GM12878 (cell line): Measurements from ENCODE around the gene UNC13B. TPM values are rescaled to one million over a fixed set of nuclear protein-coding genes. Genes with fewer than 3 reads are reported as not detected.

ENCODE experiments used
- ATAC-seq: fragments of 200-7000 bp; cut with Tn5 transposase; 3 replicates; pipeline ENCODE4 v1.9.1; 2020; ENCODE audit warnings: mild to moderate bottlenecking, moderate library complexity
- BruUV-seq: library from RNA; stranded (reverse); fragments of 400-500 nt; replicated peaks from 2 replicates; lab custom pipeline; 2021; lab: Mats Ljungman, UMichigan
- CTCF ChIA-PET: fragments of 300-600 bp; sonication (Branson Sonifier 250); formaldehyde crosslinking; extraction: SDS; loops from one replicate; lab custom pipeline; 2021; ENCODE audit warnings: inconsistent platforms; lab: Yijun Ruan, JAX
- POLR2A ChIA-PET: fragments of 350-600 bp; formaldehyde crosslinking; extraction: SDS; loops from one replicate; lab custom pipeline; 2021; ENCODE audit warnings: inconsistent platforms; lab: Charles Lee
- RAD21 ChIA-PET: fragments of 300-600 bp; sonication (Branson Sonifier 250); formaldehyde crosslinking; loops from one replicate; lab custom pipeline; 2023; ENCODE audit warnings: antibody characterized with exemption; ENCODE audit not compliant: unreplicated experiment; lab: Charles Lee
- SMC1A ChIA-PET: fragments of 300-600 bp; sonication (Branson Sonifier 250); formaldehyde crosslinking; loops from one replicate; lab custom pipeline; 2023; ENCODE audit not compliant: unreplicated experiment, uncharacterized antibody; lab: Charles Lee
- DNase-seq: peaks from one replicate; pipeline ENCODE4 v3.0.0-alpha.2; 2011; ENCODE audit warnings: low read depth, low spot score
- FAIRE-seq: peaks from 3 replicates; lab custom pipeline; 2011; peaks lifted over from hg19 to GRCh38; lab: Jason Lieb, UNC
- H2AFZ ChIP-seq: 2 replicates; pipeline ENCODE4 v1.6.0; 2011; ENCODE audit warnings: low read depth, low read length, control low read depth; ENCODE audit not compliant: control insufficient read depth
- H3K27ac ChIP-seq: 2 replicates; pipeline ENCODE4 v1.5.1; 2011; ENCODE audit warnings: control low read depth; ENCODE audit not compliant: control insufficient read depth, insufficient read depth
- H3K27me3 ChIP-seq, 2 experiments: replicated peaks in 1 of 2; 2 replicates each; pipeline versions ENCODE4 v1.6.0 to v1.6.1; 2011; ENCODE audit warnings: low read length in 1 of 2; ENCODE audit not compliant: control insufficient read depth in 2 of 2, insufficient read depth in 2 of 2
- H3K36me3 ChIP-seq, 2 experiments: 2 replicates each; pipeline ENCODE4 v1.5.1; 2011; ENCODE audit warnings: low read length in 1 of 2; ENCODE audit not compliant: control insufficient read depth in 2 of 2, insufficient read depth in 2 of 2
- H3K4me1 ChIP-seq: 2 replicates; pipeline ENCODE4 v1.6.1; 2011; ENCODE audit warnings: mild to moderate bottlenecking, low read length, moderate library complexity, mixed read lengths; ENCODE audit not compliant: control insufficient read depth, insufficient read depth
- H3K4me2 ChIP-seq: 2 replicates; pipeline ENCODE4 v1.6.0; 2011; ENCODE audit warnings: control low read depth; ENCODE audit not compliant: control insufficient read depth, insufficient read depth
- H3K4me3 ChIP-seq: fragments of 200-600 bp; sonication (generic); 2 replicates; pipeline ENCODE4 v1.5.1; 2016
- H3K79me2 ChIP-seq: 2 replicates; pipeline ENCODE4 v1.6.0; 2011; ENCODE audit warnings: low read length; ENCODE audit not compliant: control insufficient read depth, insufficient read depth
- H3K9ac ChIP-seq: 2 replicates; pipeline ENCODE4 v1.8.0; 2011; ENCODE audit warnings: low read length, control low read depth, mixed read lengths; ENCODE audit not compliant: control insufficient read depth, insufficient read depth
- H3K9me3 ChIP-seq: replicated peaks from 3 replicates; pipeline ENCODE4 v1.5.1; 2011; ENCODE audit warnings: mild to moderate bottlenecking, low read length; ENCODE audit not compliant: control insufficient read depth, insufficient read depth
- H4K20me1 ChIP-seq: 2 replicates; pipeline ENCODE4 v1.6.0; 2011; ENCODE audit not compliant: control insufficient read depth, insufficient read depth
- NBN ChIP-seq: fragments of 450-650 bp; IDR thresholded peaks from 2 replicates; pipeline ENCODE4 v1.6.1; 2016
- TCF3 ChIP-seq: IDR thresholded peaks from 2 replicates; pipeline ENCODE4 v1.6.1; 2012; ENCODE audit warnings: low read depth, mild to moderate bottlenecking, low read length, borderline replicate concordance; ENCODE audit not compliant: insufficient read depth
- TCF7 ChIP-seq: IDR thresholded peaks from 2 replicates; pipeline ENCODE4 v1.6.1; 2014; ENCODE audit warnings: antibody characterized with exemption, borderline replicate concordance
- WGBS: methylation state at CpG from one replicate; pipeline ENCODE4 v1.1.6; 2016; ENCODE audit warnings: low lambda C conversion rate; ENCODE audit not compliant: insufficient replicate concordance, insufficient coverage; ENCODE audit errors: missing lambda C conversion rate; 5-methylcytosine and 5-hydroxymethylcytosine counted together
- in situ Hi-C: fragments of 300-500 bp; cut with MboI; formaldehyde crosslinking; loops from 9 replicates; pipeline ENCODE4 v1.14.3; 2018; ENCODE audit warnings: mixed read lengths
- intact Hi-C: fragments of 100-400 bp; cut with micrococcal nuclease; formaldehyde crosslinking; loops from one replicate; pipeline ENCODE4 v1.14.2; 2022; ENCODE audit not compliant: unreplicated experiment
- polyA plus RNA-seq, 11 experiments: library from polyadenylated mRNA; depleted of rRNA in 4 of 11; unstranded in 6 of 11; stranded (reverse) in 5 of 11; fragments of >200 nt; fragmentation: Nextera tagmentation in 4 of 11; fragmentation: Illumina TruSeq in 1 of 11; extraction: Ambion mirVana in 4 of 11; extraction: Trizol in 1 of 11; gene quantifications; 1 replicate in 1 of 11; 2 replicates in 10 of 11; pipeline versions ENCODE4 v1.2.1 to v1.2.3, GENCODE V29; 2011 to 2016; ENCODE audit warnings: inconsistent platforms in 2 of 11, missing spikeins in 2 of 11, low read depth in 1 of 11
- total RNA-seq, 4 experiments: library from RNA; depleted of rRNA in 3 of 4; stranded (reverse); fragments of >200 nt in 3 of 4; fragmentation: Illumina TruSeq in 1 of 4; extraction: Trizol in 1 of 4; gene quantifications; 2 replicates each; pipeline versions ENCODE4 v1.2.1 to v1.2.3, GENCODE V29; 2013 to 2021
- TF ChIP-seq, protein P1 (sequence below): fragments of 450-650 bp; IDR thresholded peaks from 2 replicates; pipeline ENCODE4 v1.6.1; 2018; ENCODE audit warnings: mild to moderate bottlenecking, low read depth, moderate library complexity; ENCODE audit not compliant: partially characterized antibody

UNC13B gene
- total and polyA plus RNA-seq, 10 of the 15 experiments (the other 5 are each of a cell fraction or from before 2014, with no cell fraction given), result under 0.01 to 0.42 (median 0.06) TPM; not detected in 4

DNA sequence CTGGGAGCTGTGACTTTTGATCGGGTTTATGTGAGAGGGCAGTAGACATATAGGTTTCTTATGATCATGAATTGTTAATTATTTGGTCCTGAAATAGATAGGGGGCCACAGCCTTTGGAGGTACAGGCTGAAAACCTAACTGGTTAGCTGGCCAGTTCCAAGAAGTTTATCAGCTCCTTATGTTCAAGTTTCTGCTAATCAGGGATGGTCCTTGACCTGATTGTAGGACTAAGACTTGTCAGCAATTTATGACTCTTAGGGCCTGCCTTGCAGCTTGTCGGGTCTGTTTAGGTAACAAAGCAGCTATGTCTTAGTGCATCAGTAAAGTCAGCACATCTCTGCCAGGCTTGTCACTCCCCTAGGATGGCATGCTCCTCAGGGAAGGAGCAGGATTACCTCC lies 176.3 kb downstream of the UNC13B start (continued):
- TF ChIP-seq, protein P1, sequence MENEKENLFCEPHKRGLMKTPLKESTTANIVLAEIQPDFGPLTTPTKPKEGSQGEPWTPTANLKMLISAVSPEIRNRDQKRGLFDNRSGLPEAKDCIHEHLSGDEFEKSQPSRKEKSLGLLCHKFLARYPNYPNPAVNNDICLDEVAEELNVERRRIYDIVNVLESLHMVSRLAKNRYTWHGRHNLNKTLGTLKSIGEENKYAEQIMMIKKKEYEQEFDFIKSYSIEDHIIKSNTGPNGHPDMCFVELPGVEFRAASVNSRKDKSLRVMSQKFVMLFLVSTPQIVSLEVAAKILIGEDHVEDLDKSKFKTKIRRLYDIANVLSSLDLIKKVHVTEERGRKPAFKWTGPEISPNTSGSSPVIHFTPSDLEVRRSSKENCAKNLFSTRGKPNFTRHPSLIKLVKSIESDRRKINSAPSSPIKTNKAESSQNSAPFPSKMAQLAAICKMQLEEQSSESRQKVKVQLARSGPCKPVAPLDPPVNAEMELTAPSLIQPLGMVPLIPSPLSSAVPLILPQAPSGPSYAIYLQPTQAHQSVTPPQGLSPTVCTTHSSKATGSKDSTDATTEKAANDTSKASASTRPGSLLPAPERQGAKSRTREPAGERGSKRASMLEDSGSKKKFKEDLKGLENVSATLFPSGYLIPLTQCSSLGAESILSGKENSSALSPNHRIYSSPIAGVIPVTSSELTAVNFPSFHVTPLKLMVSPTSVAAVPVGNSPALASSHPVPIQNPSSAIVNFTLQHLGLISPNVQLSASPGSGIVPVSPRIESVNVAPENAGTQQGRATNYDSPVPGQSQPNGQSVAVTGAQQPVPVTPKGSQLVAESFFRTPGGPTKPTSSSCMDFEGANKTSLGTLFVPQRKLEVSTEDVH, result no peak
- TF ChIP-seq TCF7, result no peak
- TF ChIP-seq, all 136 proteins: peak for 0

DNA sequence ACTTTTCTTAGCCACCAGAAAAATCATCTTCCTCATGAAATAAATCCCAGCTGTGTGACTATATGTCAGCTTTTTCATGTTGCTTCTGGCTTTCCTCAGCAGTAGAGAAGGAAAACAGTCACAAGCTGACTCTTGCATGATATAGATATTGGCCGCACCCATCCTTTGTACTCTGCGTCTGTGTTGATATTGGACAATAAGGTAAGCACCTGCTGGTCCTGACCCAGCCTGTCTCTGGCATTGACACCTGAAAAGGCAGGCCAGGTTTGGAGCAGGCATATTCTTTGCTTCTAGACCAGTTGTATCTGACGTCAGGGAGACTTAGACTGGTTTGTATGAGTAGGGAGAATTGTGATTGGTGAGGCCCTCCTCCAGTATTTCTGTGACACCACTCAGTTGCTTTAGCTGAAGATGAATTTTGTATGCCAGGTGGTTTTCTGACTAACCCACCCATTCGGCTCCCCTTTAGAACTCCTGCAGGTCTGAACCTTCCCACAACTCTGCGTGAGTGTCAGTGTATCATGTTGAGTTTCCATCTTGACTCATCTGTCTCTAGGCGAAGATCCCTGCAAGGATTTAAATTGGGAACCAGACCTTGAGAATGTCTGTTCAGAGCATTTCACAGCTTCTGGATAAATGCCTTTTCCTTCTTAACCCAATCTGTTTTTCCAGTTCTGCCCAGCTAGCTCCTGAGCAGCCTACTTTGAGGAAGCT lies 176.9 kb downstream of the UNC13B start:
- no TSS peak for BruUV-seq
- FAIRE-seq, result no peak
- RAD21 ChIA-PET, result no interaction called here
- Histone ChIP-seq H3K79me2 (no peaks in the 10 kb centered on the region), H3K9ac (no peak overlapping the region), H3K9me3 (no peaks in the 10 kb centered on the region), H2AFZ (no peak overlapping the region), H3K4me3 (no peak overlapping the region), H3K4me1 (peaks cover 4% of the 10 kb centered on the region; the same call in 1 of the 2 replicates), H3K36me3 (no peaks in the 10 kb centered on the region), H3K4me2 (no peak overlapping the region), H3K27ac (no peak overlapping the region), H3K27me3 (no peaks in the 10 kb centered on the region), H4K20me1 (no peaks in the 10 kb centered on the region)
- intact Hi-C loops, result no loop called here
- CTCF ChIA-PET, result interaction anchor here (1.1 kb wide), 1 partner anchor 222 kb away, joined by 3 read pairs; no protein-coding TSS in a partner anchor
- WGBS, result 42% methylated on average over 6 of the region's 6 CpGs
- no peak for ATAC-seq
- in situ Hi-C loops, result no loop called here
- no peak for DNase-seq
- SMC1A ChIA-PET, result interaction anchor here (0.6 kb wide), 1 partner anchor 158 kb away, joined by 3 read pairs; no protein-coding TSS in a partner anchor
- TF ChIP-seq NBN (no peak), TCF3 (no peak)
- TF ChIP-seq, all 136 proteins: peak for 0
- POLR2A ChIA-PET, result no interaction called here
